Gastroesophageal sphincter (tissue), 3 donors: ENCODE data around the gene MRPS9.

Experiments used
- EP300 ChIP-seq: sonication (generic); formaldehyde crosslinking; IDR thresholded peaks from one replicate; pipeline ENCODE4 v1.6.1; 2017; ENCODE audit warnings: antibody characterized with exemption, mild to moderate bottlenecking
- POLR2A ChIP-seq, 2 donors: fragments of 450-650 bp; IDR thresholded peaks; one replicate each; pipeline ENCODE4 v1.6.1; 2017; ENCODE audit warnings: antibody characterized with exemption in 2 of 2, mild to moderate bottlenecking in 2 of 2, moderate library complexity in 1 of 2
- TF ChIP-seq, protein P1 (sequence below), 4 experiments: fragments of 200-600 bp in 2 of 4; fragments of 450-650 bp in 2 of 4; sonication (generic) in 1 of 4; IDR thresholded peaks; one replicate each; pipeline ENCODE4 v1.5.1; 2017 to 2019; ENCODE audit warnings: antibody characterized with exemption in 4 of 4, mild to moderate bottlenecking in 2 of 4, moderate library complexity in 2 of 4

DNA sequence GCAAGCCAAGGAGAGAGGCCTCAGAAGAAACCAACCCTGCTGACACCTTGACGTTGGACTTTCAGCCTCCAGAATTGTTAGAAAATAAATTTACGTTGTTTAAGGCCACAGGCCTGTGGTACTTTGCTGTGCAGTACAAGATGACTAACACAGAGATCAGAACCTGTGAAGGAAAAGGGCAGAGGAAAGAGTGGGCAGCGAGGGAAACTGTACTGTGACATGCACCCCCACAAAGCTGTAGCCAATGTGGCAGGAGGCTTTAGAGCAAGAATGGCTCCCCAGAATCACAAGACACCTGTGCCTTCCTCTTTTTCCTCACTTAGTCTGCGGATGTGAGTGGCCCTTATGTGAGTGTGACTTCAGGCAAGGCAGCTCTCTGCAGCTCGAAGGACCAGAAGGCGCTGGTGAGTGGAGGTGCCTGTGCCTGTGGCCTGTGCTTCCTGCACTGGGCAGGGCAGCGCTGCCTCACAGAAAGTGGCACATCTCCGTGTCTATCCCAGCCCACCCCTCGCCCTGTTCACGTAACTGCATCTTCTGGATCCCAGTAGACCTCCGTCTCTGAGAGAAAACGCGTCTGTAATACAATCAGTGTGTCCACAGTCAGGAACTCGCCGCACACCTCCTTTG, 89.5 kb downstream of the MRPS9 start:
- TF ChIP-seq POLR2A (IDR thresholded peaks at IDR 0.05), result no peak
- TF ChIP-seq, protein P1, sequence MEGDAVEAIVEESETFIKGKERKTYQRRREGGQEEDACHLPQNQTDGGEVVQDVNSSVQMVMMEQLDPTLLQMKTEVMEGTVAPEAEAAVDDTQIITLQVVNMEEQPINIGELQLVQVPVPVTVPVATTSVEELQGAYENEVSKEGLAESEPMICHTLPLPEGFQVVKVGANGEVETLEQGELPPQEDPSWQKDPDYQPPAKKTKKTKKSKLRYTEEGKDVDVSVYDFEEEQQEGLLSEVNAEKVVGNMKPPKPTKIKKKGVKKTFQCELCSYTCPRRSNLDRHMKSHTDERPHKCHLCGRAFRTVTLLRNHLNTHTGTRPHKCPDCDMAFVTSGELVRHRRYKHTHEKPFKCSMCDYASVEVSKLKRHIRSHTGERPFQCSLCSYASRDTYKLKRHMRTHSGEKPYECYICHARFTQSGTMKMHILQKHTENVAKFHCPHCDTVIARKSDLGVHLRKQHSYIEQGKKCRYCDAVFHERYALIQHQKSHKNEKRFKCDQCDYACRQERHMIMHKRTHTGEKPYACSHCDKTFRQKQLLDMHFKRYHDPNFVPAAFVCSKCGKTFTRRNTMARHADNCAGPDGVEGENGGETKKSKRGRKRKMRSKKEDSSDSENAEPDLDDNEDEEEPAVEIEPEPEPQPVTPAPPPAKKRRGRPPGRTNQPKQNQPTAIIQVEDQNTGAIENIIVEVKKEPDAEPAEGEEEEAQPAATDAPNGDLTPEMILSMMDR (IDR thresholded peaks at IDR 0.05), result no peak
- no peak for TF ChIP-seq EP300
